Measurements from ENCODE around the gene RLN1. TPM values are rescaled to one million over a fixed set of nuclear protein-coding genes. Genes with fewer than 3 reads are reported as not detected.
"Not testable (repeated sequence)": the region's sequence is repeated elsewhere in the genome, so short reads cannot be mapped to it uniquely, and the experiment has no call there.

RLN1 gene
- total RNA-seq, 2 experiments from 2014 or later = 1.2 to 2.3 TPM

GRCh38 chr9:5326893-5327548 is 12.7 kb downstream of the RLN1 start:
- no peaks in the 10 kb centered on the region for H3K9me2 ChIP-seq (ENCODE audit: insufficient read depth, low read length)
- no TSS peak for BruUV-seq (replicated peaks)
- H2AFZ ChIP-seq (ENCODE audit: low read length) = no peak overlapping the region
- CTCF ChIA-PET (ENCODE audit: unreplicated experiment) = no interaction called here
- intact Hi-C loops (cut with micrococcal nuclease; ENCODE audit: unreplicated experiment) = no loop called here
- H3K79me2 ChIP-seq (ENCODE audit: insufficient read depth, low read depth, low read length) = no peaks in the 10 kb centered on the region
- POLR2A ChIA-PET = interaction anchor here (0.6 kb wide), 1 partner anchor 8 kb away, joined by 3 read pairs; no protein-coding TSS in a partner anchor
- no peaks in the 10 kb centered on the region for H3K9me3 ChIP-seq (ENCODE audit: low read length)
- TF ChIP-seq, protein P1, sequence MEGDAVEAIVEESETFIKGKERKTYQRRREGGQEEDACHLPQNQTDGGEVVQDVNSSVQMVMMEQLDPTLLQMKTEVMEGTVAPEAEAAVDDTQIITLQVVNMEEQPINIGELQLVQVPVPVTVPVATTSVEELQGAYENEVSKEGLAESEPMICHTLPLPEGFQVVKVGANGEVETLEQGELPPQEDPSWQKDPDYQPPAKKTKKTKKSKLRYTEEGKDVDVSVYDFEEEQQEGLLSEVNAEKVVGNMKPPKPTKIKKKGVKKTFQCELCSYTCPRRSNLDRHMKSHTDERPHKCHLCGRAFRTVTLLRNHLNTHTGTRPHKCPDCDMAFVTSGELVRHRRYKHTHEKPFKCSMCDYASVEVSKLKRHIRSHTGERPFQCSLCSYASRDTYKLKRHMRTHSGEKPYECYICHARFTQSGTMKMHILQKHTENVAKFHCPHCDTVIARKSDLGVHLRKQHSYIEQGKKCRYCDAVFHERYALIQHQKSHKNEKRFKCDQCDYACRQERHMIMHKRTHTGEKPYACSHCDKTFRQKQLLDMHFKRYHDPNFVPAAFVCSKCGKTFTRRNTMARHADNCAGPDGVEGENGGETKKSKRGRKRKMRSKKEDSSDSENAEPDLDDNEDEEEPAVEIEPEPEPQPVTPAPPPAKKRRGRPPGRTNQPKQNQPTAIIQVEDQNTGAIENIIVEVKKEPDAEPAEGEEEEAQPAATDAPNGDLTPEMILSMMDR (conservative IDR thresholded peaks at IDR 0.05; ENCODE audit: low read length) = no peak
- TF ChIP-seq EZH2phosphoT487 (IDR thresholded peaks at IDR 0.05; ENCODE audit: borderline replicate concordance, low read depth, low read length) = no peak
- no peaks in the 10 kb centered on the region for H3K4me1 ChIP-seq (ENCODE audit: insufficient read depth, low read length, poor library complexity, severe bottlenecking)
- H3K27ac ChIP-seq (ENCODE audit: low read depth, low read length, poor library complexity, severe bottlenecking) = no peak overlapping the region
- H3K4me2 ChIP-seq (ENCODE audit: low read length) = no peak overlapping the region
- H3K4me3 ChIP-seq (ENCODE audit: low read depth, low read length, poor library complexity, severe bottlenecking) = no peak overlapping the region
- no peak for DNase-seq (ENCODE audit: low spot score)
- H4K20me1 ChIP-seq (ENCODE audit: insufficient read depth, low read length) = no peaks in the 10 kb centered on the region; the same call in 1 of the 2 replicates
- no peaks in the 10 kb centered on the region for H3K36me3 ChIP-seq (ENCODE audit: insufficient read depth, low read length)

GRCh38 chr9:5326187-5326586 is 13.5 kb downstream of the RLN1 start:
- Histone ChIP-seq H3K36me3 (ENCODE audit: insufficient read depth, low read length) (no peaks in the 10 kb centered on the region), H3K9me3 (ENCODE audit: low read length) (no peaks in the 10 kb centered on the region), H3K4me2 (ENCODE audit: low read length) (no peak overlapping the region), H3K4me1 (ENCODE audit: insufficient read depth, low read length, poor library complexity, severe bottlenecking) (no peaks in the 10 kb centered on the region), H3K27ac (ENCODE audit: low read depth, low read length, poor library complexity, severe bottlenecking) (no peak overlapping the region), H3K4me3 (ENCODE audit: low read depth, low read length, poor library complexity, severe bottlenecking) (no peak overlapping the region), H3K9me2 (ENCODE audit: insufficient read depth, low read length) (no peaks in the 10 kb centered on the region), H4K20me1 (ENCODE audit: insufficient read depth, low read length) (no peaks in the 10 kb centered on the region; the same call in 1 of the 2 replicates), H3K79me2 (ENCODE audit: insufficient read depth, low read depth, low read length) (no peaks in the 10 kb centered on the region), H2AFZ (ENCODE audit: low read length) (no peak overlapping the region)
- intact Hi-C loops (cut with micrococcal nuclease; ENCODE audit: unreplicated experiment) = no loop called here
- POLR2A ChIA-PET = no interaction called here
- CTCF ChIA-PET (ENCODE audit: unreplicated experiment) = no interaction called here
- BruUV-seq (replicated peaks) = no TSS peak
- TF ChIP-seq EZH2phosphoT487 (IDR thresholded peaks at IDR 0.05; ENCODE audit: borderline replicate concordance, low read depth, low read length) = no peak
- TF ChIP-seq, protein P1 (conservative IDR thresholded peaks at IDR 0.05; ENCODE audit: low read length) = no peak
- no peak for DNase-seq (ENCODE audit: low spot score)

DNA sequence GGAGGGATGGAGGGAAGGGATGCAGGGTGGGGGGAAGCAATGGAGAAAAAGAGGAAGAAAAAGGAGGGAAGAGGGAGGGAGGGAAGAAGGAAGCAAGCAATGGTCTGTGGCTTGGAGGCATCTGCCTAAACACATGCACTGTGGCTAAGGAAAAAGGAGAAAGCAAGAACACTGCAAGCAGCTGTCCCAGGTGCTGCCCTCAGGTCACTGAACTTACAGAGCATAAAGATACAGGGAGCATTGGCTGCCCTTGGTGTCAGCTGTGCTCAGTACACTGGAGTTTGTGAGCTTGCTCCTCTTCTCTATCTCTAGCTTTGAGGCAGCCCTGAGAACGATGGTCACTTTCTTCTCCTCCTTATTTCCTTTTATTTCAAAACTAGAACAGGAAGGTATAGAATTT is 18.1 kb downstream of the RLN1 start:
- BruUV-seq (replicated peaks); H3K9me3 ChIP-seq (ENCODE audit: low read length); intact Hi-C loops (cut with micrococcal nuclease; ENCODE audit: unreplicated experiment); H3K4me3 ChIP-seq (ENCODE audit: low read depth, low read length, poor library complexity, severe bottlenecking); H3K36me3 ChIP-seq (ENCODE audit: insufficient read depth, low read length); H3K9me2 ChIP-seq (ENCODE audit: insufficient read depth, low read length); H3K27ac ChIP-seq (ENCODE audit: low read depth, low read length, poor library complexity, severe bottlenecking); H2AFZ ChIP-seq (ENCODE audit: low read length); H4K20me1 ChIP-seq (ENCODE audit: insufficient read depth, low read length); H3K4me1 ChIP-seq (ENCODE audit: insufficient read depth, low read length, poor library complexity, severe bottlenecking); H3K79me2 ChIP-seq (ENCODE audit: insufficient read depth, low read depth, low read length); DNase-seq (ENCODE audit: low spot score); H3K4me2 ChIP-seq (ENCODE audit: low read length); CTCF ChIA-PET (ENCODE audit: unreplicated experiment): not testable (repeated sequence)
- POLR2A ChIA-PET = interaction anchor here (0.5 to 1.7 kb wide), 2 partner anchors 10 to 74 kb away, joined by 3 to 4 read pairs; no protein-coding TSS in a partner anchor
